Heart right ventricle (tissue), 16 donors: ENCODE results near the gene TMTC2. TPM values are rescaled to one million over a fixed set of nuclear protein-coding genes. Genes with fewer than 3 reads are reported as not detected.

Experiments used
- ATAC-seq, 8 donors: fragments of 200-7000 bp; cut with Tn5 transposase; one replicate each; pipeline ENCODE4 v1.9.1; 2020; ENCODE audit warnings: mild to moderate bottlenecking in 8 of 8, moderate library complexity in 8 of 8, moderate number of reproducible peaks in 1 of 8
- DNase-seq, 2 donors: peaks; one replicate each; pipeline ENCODE4 v3.0.0-alpha.2; 2020
- H3K27ac ChIP-seq, 10 donors: fragments of 200-600 bp; sonication (generic) in 2 of 10; one replicate each; pipeline versions ENCODE4 v1.5.0 to v1.8.0; 2020 to 2022; ENCODE audit warnings: mild to moderate bottlenecking in 3 of 10
- H3K27me3 ChIP-seq, 7 donors: fragments of 200-600 bp; one replicate each; pipeline ENCODE4 v1.8.0; 2021 to 2022; ENCODE audit warnings: mild to moderate bottlenecking in 2 of 7
- H3K36me3 ChIP-seq, 9 donors: fragments of 200-600 bp; sonication (generic) in 1 of 9; one replicate each; pipeline versions ENCODE4 v1.5.0 to v1.8.0; 2020 to 2022; ENCODE audit warnings: mild to moderate bottlenecking in 2 of 9
- H3K4me1 ChIP-seq, 9 donors: fragments of 200-600 bp; sonication (generic) in 1 of 9; one replicate each; pipeline versions ENCODE4 v1.5.0 to v1.8.0; 2020 to 2022; ENCODE audit warnings: mild to moderate bottlenecking in 4 of 9
- H3K4me3 ChIP-seq, 10 donors: fragments of 200-600 bp; sonication (generic) in 2 of 10; one replicate each; pipeline versions ENCODE4 v1.5.0 to v1.8.0; 2020 to 2022; ENCODE audit warnings: mild to moderate bottlenecking in 7 of 10, moderate library complexity in 2 of 10
- H3K9me3 ChIP-seq, 11 donors: fragments of 200-600 bp in 10 of 11; sonication (generic) in 2 of 11; one replicate each; pipeline versions ENCODE4 v1.5.0 to v1.8.0; 2013 to 2022; ENCODE audit warnings: mild to moderate bottlenecking in 2 of 11, control low read depth in 1 of 11, moderate library complexity in 1 of 11
- WGBS, 2 donors: extraction: QIAGEN DNeasy Blood & Tissue Kit; methylation state at CpG; one replicate each; pipeline ENCODE4 v1.1.7; 2013; ENCODE audit warnings: inconsistent platforms in 1 of 2; 5-methylcytosine and 5-hydroxymethylcytosine counted together
- intact Hi-C, 10 donors: fragments of 100-400 bp; cut with DNase I; formaldehyde crosslinking; loops; one replicate each; pipeline versions ENCODE4 v1.11.1 to v1.14.2; 2022
- polyA plus RNA-seq, 2 donors: library from polyadenylated mRNA; stranded (reverse); fragments of 200-250 nt; gene quantifications; one replicate each; pipeline ENCODE4 v1.2.3, GENCODE V29; 2013
- total RNA-seq, 10 donors: library from RNA; stranded (reverse); fragmentation: NEBNext Ultra II Directional in 3 of 10; extraction: Animal tissue kit (Norgen Biotek cat#: 25700) in 3 of 10; gene quantifications; one replicate each; pipeline versions ENCODE4 v1.2.1 to v1.2.4, GENCODE V29; 2021 to 2023
- TF ChIP-seq, protein P1 (sequence below), 9 donors: fragments of 200-600 bp; sonication (generic) in 2 of 9; IDR thresholded peaks; one replicate each; pipeline versions ENCODE4 v1.5.0 to v1.8.0; 2021 to 2022; ENCODE audit warnings: antibody characterized with exemption in 9 of 9, mild to moderate bottlenecking in 5 of 9, moderate library complexity in 1 of 9
- donor health status: Arrhythmogenic right ventricular cardiomyopathy.
- donor health status: ischemic (EF 13 %, LVEDD 7.1; RV severe dilation, severe dysfunction).
- donor health status: healthy with polysubstance abuse.
- donor health status: DM: no; HTN: yes; CAD: no.
- donor health status: DM: no; HTN: no; CAD: no.
- donor health status: ischemic (EF 25% LVEDD 6.9; RV normal size, moderate dysfunction).
- donor health status: ischemic (EF 25% LVEDD 5.7; RV mildly dilated, moderate dysfunction).
- donor health status: healthy.
- donor health status: DM: yes; HTN: yes; CAD: no.
- donor health status: Ischemic cardiomyopathy.
- donor health status: ischemic (EF 35%, LVEDD 5.7; RV mildly dilated, moderate dysfunction).
- donor health status: nonischemic (EF 11% LVEDD 7.7; RV severe dilation, severe dysfunction).
- donor health status: DM: yes; HTN: yes; CAD: no.
- donor health status: PGD.
- donor health status: ischemic (EF 29% LVEDD 5.4; RV normal size, mild dysfunction).
- donor health status: nonischemic (EF 23%, LVEDD 6.1; RV moderate dilation, normal function).

The TMTC2 gene
- total and polyA plus RNA-seq, 12 donors = 1.6 to 4.4 (median 2.6) TPM

DNA sequence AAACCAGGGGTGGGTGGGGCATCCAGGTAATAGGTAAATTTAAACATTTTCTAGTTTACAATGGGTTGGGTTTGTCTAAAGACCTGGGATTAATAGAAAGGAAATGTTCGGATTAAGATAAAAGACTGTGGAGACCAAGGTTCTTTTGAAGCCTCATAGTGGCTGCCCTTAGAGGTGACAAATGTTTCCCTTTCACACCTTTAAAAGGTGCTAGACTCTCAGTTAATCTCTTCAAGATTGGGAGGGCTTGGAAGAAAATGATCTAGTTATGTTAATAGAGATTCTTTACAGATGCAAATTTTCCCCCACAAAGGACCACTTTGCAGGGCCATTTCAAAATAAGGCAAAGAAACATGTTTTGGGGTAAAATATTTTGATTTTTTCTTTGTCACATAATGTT lies 39.0 kb downstream of the TMTC2 start:
- Histone ChIP-seq H3K27me3 (no peaks in the 10 kb centered on the region), H3K4me1 (no peaks in the 10 kb centered on the region), H3K27ac (no peak overlapping the region), H3K9me3 (no peaks in the 10 kb centered on the region), H3K4me3 (no peak overlapping the region), H3K36me3 (peaks cover 0 to 8% (median 0%) of the 10 kb centered on the region in 9 donors)
- intact Hi-C loops = no loop called here
- TF ChIP-seq, protein P1, sequence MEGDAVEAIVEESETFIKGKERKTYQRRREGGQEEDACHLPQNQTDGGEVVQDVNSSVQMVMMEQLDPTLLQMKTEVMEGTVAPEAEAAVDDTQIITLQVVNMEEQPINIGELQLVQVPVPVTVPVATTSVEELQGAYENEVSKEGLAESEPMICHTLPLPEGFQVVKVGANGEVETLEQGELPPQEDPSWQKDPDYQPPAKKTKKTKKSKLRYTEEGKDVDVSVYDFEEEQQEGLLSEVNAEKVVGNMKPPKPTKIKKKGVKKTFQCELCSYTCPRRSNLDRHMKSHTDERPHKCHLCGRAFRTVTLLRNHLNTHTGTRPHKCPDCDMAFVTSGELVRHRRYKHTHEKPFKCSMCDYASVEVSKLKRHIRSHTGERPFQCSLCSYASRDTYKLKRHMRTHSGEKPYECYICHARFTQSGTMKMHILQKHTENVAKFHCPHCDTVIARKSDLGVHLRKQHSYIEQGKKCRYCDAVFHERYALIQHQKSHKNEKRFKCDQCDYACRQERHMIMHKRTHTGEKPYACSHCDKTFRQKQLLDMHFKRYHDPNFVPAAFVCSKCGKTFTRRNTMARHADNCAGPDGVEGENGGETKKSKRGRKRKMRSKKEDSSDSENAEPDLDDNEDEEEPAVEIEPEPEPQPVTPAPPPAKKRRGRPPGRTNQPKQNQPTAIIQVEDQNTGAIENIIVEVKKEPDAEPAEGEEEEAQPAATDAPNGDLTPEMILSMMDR (IDR thresholded peaks at IDR 0.05) = no peak
- DNase-seq (no peak), ATAC-seq (no peak)
- WGBS, 2 donors = 93 to 98% methylated on average over 1 of the region's 1 CpG

DNA sequence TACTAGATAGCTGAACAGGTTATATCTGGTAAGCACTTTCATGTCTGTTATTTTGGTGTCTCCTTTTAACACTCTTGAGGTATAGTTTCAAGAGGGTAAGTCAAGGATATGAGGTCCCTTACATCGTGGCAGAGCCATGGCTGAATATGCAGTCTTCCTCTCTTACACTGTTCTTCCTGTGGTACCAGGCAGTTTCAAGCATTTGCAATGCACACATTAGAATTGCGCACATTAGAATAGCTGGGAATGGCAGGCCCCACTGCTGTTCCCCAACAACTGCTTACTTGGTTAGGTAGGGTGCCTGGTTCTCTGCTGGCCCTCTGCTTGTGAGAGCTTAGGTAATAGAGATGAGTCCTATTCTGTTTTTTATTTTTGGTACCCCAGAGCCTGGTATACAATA lies 41.2 kb downstream of the TMTC2 start:
- Histone ChIP-seq H3K27ac (no peak overlapping the region), H3K27me3 (no peaks in the 10 kb centered on the region), H3K9me3 (no peaks in the 10 kb centered on the region), H3K4me1 (no peaks in the 10 kb centered on the region), H3K4me3 (no peak overlapping the region), H3K36me3 (peaks cover 0 to 8% (median 0%) of the 10 kb centered on the region in 9 donors)
- TF ChIP-seq, protein P1 (IDR thresholded peaks at IDR 0.05) = no peak
- no peak for DNase-seq
- 92 to 98% methylated on average over 2 of the region's 2 CpGs for WGBS, 2 donors
- intact Hi-C loops = no loop called here
- no peak for ATAC-seq

DNA sequence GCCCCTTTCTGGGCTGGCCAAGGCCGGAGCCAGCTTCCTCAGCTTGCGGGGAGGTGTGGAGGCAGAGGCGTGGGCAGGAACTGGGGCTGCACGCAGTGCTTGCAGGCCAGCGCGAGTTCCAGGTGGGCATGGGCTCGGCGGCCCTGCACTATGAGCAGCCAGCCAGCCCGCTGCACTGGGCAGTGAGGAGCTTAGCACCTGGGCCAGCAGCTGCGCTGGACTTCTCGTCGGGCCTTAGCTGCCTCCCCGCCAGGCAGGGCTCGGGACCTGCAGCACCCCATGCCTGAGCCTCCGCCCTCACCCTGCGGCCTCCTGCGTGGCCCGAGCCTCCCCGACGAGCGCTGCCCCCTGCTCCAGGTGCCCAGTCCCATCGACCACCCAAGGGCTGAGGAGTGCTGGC lies 42.0 kb downstream of the TMTC2 start:
- WGBS, 2 donors = 98 to 99% methylated on average over 22 of the region's 22 CpGs
- DNase-seq (no peak), ATAC-seq (no peak)
- TF ChIP-seq, protein P1 (IDR thresholded peaks at IDR 0.05) = no peak
- H3K4me1 ChIP-seq = no peaks in the 10 kb centered on the region
- H3K9me3 ChIP-seq = no peaks in the 10 kb centered on the region
- intact Hi-C loops = no loop called here
- no peak overlapping the region for H3K4me3 ChIP-seq
- H3K27ac ChIP-seq = no peak overlapping the region
- H3K36me3 ChIP-seq = peaks cover 0 to 8% (median 0%) of the 10 kb centered on the region in 9 donors
- H3K27me3 ChIP-seq = no peaks in the 10 kb centered on the region

DNA sequence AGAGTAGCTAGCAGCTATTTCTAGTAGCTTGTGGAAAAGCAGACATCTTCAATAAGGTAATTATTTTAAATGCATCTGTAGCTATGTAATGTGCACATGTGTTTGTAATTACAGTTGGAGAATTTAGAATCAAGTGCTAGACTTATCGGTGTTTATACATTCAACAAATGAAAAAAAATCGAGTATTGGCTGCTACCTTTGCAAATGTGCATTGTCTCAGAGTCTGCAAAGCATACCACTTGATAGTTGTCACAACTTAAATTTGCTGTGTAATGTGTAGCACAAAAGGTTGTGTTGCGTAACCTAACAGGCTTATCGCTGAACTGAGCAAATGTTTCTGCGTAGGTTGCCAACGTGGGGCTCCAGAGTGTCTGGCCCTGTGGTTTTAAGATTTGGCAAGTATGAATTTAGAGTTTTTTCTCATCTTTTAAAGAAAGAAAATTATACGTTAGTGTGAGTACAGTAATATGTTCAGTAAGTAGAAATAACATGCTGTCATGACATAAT lies 44.3 kb downstream of the TMTC2 start:
- H3K4me3 ChIP-seq = no peak overlapping the region
- intact Hi-C loops = no loop called here
- WGBS, 2 donors = 82 to 89% methylated on average over 7 of the region's 7 CpGs
- ATAC-seq = peak in 2 of 8 donors; percentile 57 to 82
- H3K4me1 ChIP-seq = no peaks in the 10 kb centered on the region
- no peaks in the 10 kb centered on the region for H3K27me3 ChIP-seq
- TF ChIP-seq, protein P1 (IDR thresholded peaks at IDR 0.05) = no peak
- no peak overlapping the region for H3K27ac ChIP-seq
- peaks cover 0 to 8% (median 0%) of the 10 kb centered on the region in 9 donors for H3K36me3 ChIP-seq
- no peaks in the 10 kb centered on the region for H3K9me3 ChIP-seq
- no peak for DNase-seq
